GM12878 (cell line): ENCODE data around the gene SRD5A2. TPM values are rescaled to one million over a fixed set of nuclear protein-coding genes. Genes with fewer than 3 reads are reported as not detected.

Experiments
- ATAC-seq: fragments of 200-7000 bp; cut with Tn5 transposase; 3 replicates; pipeline ENCODE4 v1.9.1; 2020; ENCODE audit warnings: mild to moderate bottlenecking, moderate library complexity
- BruUV-seq: library from RNA; stranded (reverse); fragments of 400-500 nt; replicated peaks from 2 replicates; lab custom pipeline; 2021; lab: Mats Ljungman, UMichigan
- CTCF ChIA-PET: fragments of 300-600 bp; sonication (Branson Sonifier 250); formaldehyde crosslinking; extraction: SDS; loops from one replicate; lab custom pipeline; 2021; ENCODE audit warnings: inconsistent platforms; lab: Yijun Ruan, JAX
- POLR2A ChIA-PET: fragments of 350-600 bp; formaldehyde crosslinking; extraction: SDS; loops from one replicate; lab custom pipeline; 2021; ENCODE audit warnings: inconsistent platforms; lab: Charles Lee
- RAD21 ChIA-PET: fragments of 300-600 bp; sonication (Branson Sonifier 250); formaldehyde crosslinking; loops from one replicate; lab custom pipeline; 2023; ENCODE audit warnings: antibody characterized with exemption; ENCODE audit not compliant: unreplicated experiment; lab: Charles Lee
- SMC1A ChIA-PET: fragments of 300-600 bp; sonication (Branson Sonifier 250); formaldehyde crosslinking; loops from one replicate; lab custom pipeline; 2023; ENCODE audit not compliant: unreplicated experiment, uncharacterized antibody; lab: Charles Lee
- DNase-seq: peaks from one replicate; pipeline ENCODE4 v3.0.0-alpha.2; 2011; ENCODE audit warnings: low read depth, low spot score
- FAIRE-seq: peaks from 3 replicates; lab custom pipeline; 2011; peaks lifted over from hg19 to GRCh38; lab: Jason Lieb, UNC
- H2AFZ ChIP-seq: 2 replicates; pipeline ENCODE4 v1.6.0; 2011; ENCODE audit warnings: low read depth, low read length, control low read depth; ENCODE audit not compliant: control insufficient read depth
- H3K27ac ChIP-seq: 2 replicates; pipeline ENCODE4 v1.5.1; 2011; ENCODE audit warnings: control low read depth; ENCODE audit not compliant: control insufficient read depth, insufficient read depth
- H3K27me3 ChIP-seq, 2 experiments: replicated peaks in 1 of 2; 2 replicates each; pipeline versions ENCODE4 v1.6.0 to v1.6.1; 2011; ENCODE audit warnings: low read length in 1 of 2; ENCODE audit not compliant: control insufficient read depth in 2 of 2, insufficient read depth in 2 of 2
- H3K36me3 ChIP-seq, 2 experiments: 2 replicates each; pipeline ENCODE4 v1.5.1; 2011; ENCODE audit warnings: low read length in 1 of 2; ENCODE audit not compliant: control insufficient read depth in 2 of 2, insufficient read depth in 2 of 2
- H3K4me1 ChIP-seq: 2 replicates; pipeline ENCODE4 v1.6.1; 2011; ENCODE audit warnings: mild to moderate bottlenecking, low read length, moderate library complexity, mixed read lengths; ENCODE audit not compliant: control insufficient read depth, insufficient read depth
- H3K4me2 ChIP-seq: 2 replicates; pipeline ENCODE4 v1.6.0; 2011; ENCODE audit warnings: control low read depth; ENCODE audit not compliant: control insufficient read depth, insufficient read depth
- H3K4me3 ChIP-seq: fragments of 200-600 bp; sonication (generic); 2 replicates; pipeline ENCODE4 v1.5.1; 2016
- H3K79me2 ChIP-seq: 2 replicates; pipeline ENCODE4 v1.6.0; 2011; ENCODE audit warnings: low read length; ENCODE audit not compliant: control insufficient read depth, insufficient read depth
- H3K9ac ChIP-seq: 2 replicates; pipeline ENCODE4 v1.8.0; 2011; ENCODE audit warnings: low read length, control low read depth, mixed read lengths; ENCODE audit not compliant: control insufficient read depth, insufficient read depth
- H3K9me3 ChIP-seq: replicated peaks from 3 replicates; pipeline ENCODE4 v1.5.1; 2011; ENCODE audit warnings: mild to moderate bottlenecking, low read length; ENCODE audit not compliant: control insufficient read depth, insufficient read depth
- H4K20me1 ChIP-seq: 2 replicates; pipeline ENCODE4 v1.6.0; 2011; ENCODE audit not compliant: control insufficient read depth, insufficient read depth
- CBFB ChIP-seq: IDR thresholded peaks from 2 replicates; pipeline ENCODE4 v1.6.1; 2016; ENCODE audit warnings: antibody characterized with exemption, low read depth
- CEBPB ChIP-seq, 2 experiments: fragments of 150-350 bp in 1 of 2; IDR thresholded peaks; 2 replicates each; pipeline ENCODE4 v1.6.1; 2012 to 2014; ENCODE audit warnings: low read depth in 2 of 2, low read length in 2 of 2, borderline replicate concordance in 1 of 2, inconsistent platforms in 1 of 2
- EGR1 ChIP-seq, 2 experiments: IDR thresholded peaks; 1 replicate in 1 of 2; 2 replicates in 1 of 2; pipeline ENCODE4 v1.6.1; 2011 to 2012; ENCODE audit warnings: low read depth in 2 of 2, low read length in 2 of 2, borderline replicate concordance in 1 of 2, mild to moderate bottlenecking in 1 of 2, moderate library complexity in 1 of 2
- GATAD2B ChIP-seq: fragments of 450-650 bp; conservative IDR thresholded peaks from 2 replicates; pipeline ENCODE4 v1.6.1; 2017; ENCODE audit warnings: low read depth, mild to moderate bottlenecking, moderate library complexity
- HDAC6 ChIP-seq: fragments of 200-600 bp; sonication (generic); IDR thresholded peaks from one replicate; pipeline ENCODE4 v1.8.0; 2017; ENCODE audit warnings: antibody characterized with exemption; ENCODE audit not compliant: unreplicated experiment
- IRF5 ChIP-seq: fragments of 450-650 bp; IDR thresholded peaks from 2 replicates; pipeline ENCODE4 v1.6.1; 2017; ENCODE audit warnings: borderline replicate concordance
- JUND ChIP-seq: IDR thresholded peaks from 2 replicates; pipeline ENCODE4 v1.6.1; 2012; ENCODE audit warnings: low read depth, mild to moderate bottlenecking, low read length, improper control_type of control experiment, moderate library complexity
- KDM1A ChIP-seq: fragments of 200-600 bp; sonication (generic); IDR thresholded peaks from 2 replicates; pipeline ENCODE4 v1.6.1; 2016; ENCODE audit warnings: borderline replicate concordance
- MEF2B ChIP-seq: fragments of 450-650 bp; IDR thresholded peaks from 2 replicates; pipeline ENCODE4 v1.6.1; 2018; ENCODE audit warnings: mild to moderate bottlenecking, moderate library complexity; ENCODE audit not compliant: partially characterized antibody, poor library complexity, severe bottlenecking
- NR2F1 ChIP-seq: fragments of 450-650 bp; conservative IDR thresholded peaks from 2 replicates; pipeline ENCODE4 v1.6.1; 2017; ENCODE audit warnings: mild to moderate bottlenecking
- POLR2AphosphoS2 ChIP-seq: IDR thresholded peaks from 2 replicates; pipeline ENCODE4 v1.6.1; 2011; ENCODE audit warnings: low read depth, mild to moderate bottlenecking, low read length, improper control_type of control experiment, moderate library complexity
- POLR2AphosphoS5 ChIP-seq: IDR thresholded peaks from 2 replicates; pipeline ENCODE4 v1.6.1; 2011; ENCODE audit warnings: mild to moderate bottlenecking, low read length, inconsistent platforms
- RAD21 ChIP-seq: IDR thresholded peaks from 2 replicates; pipeline ENCODE4 v1.6.1; 2011; ENCODE audit warnings: mild to moderate bottlenecking, low read depth, low read length, moderate library complexity; ENCODE audit not compliant: insufficient read depth
- RUNX3 ChIP-seq: IDR thresholded peaks from 2 replicates; pipeline ENCODE4 v1.6.1; 2012; ENCODE audit warnings: low read length, inconsistent platforms
- SPI1 ChIP-seq: IDR thresholded peaks from 2 replicates; pipeline ENCODE4 v1.6.1; 2011; ENCODE audit warnings: low read depth, mild to moderate bottlenecking, low read length, moderate library complexity, borderline replicate concordance; ENCODE audit not compliant: insufficient read depth
- TARDBP ChIP-seq: IDR thresholded peaks from 2 replicates; pipeline ENCODE4 v1.6.1; 2016; ENCODE audit warnings: borderline replicate concordance
- ZBTB11 ChIP-seq: fragments of 450-650 bp; formaldehyde crosslinking; IDR thresholded peaks from 2 replicates; pipeline ENCODE4 v1.5.0; 2022; ENCODE audit warnings: mild to moderate bottlenecking, missing genetic modification characterization
- WGBS: methylation state at CpG from one replicate; pipeline ENCODE4 v1.1.6; 2016; ENCODE audit warnings: low lambda C conversion rate; ENCODE audit not compliant: insufficient replicate concordance, insufficient coverage; ENCODE audit errors: missing lambda C conversion rate; 5-methylcytosine and 5-hydroxymethylcytosine counted together
- in situ Hi-C: fragments of 300-500 bp; cut with MboI; formaldehyde crosslinking; loops from 9 replicates; pipeline ENCODE4 v1.14.3; 2018; ENCODE audit warnings: mixed read lengths
- intact Hi-C: fragments of 100-400 bp; cut with micrococcal nuclease; formaldehyde crosslinking; loops from one replicate; pipeline ENCODE4 v1.14.2; 2022; ENCODE audit not compliant: unreplicated experiment
- polyA plus RNA-seq, 11 experiments: library from polyadenylated mRNA; depleted of rRNA in 4 of 11; unstranded in 6 of 11; stranded (reverse) in 5 of 11; fragments of >200 nt; fragmentation: Nextera tagmentation in 4 of 11; fragmentation: Illumina TruSeq in 1 of 11; extraction: Ambion mirVana in 4 of 11; extraction: Trizol in 1 of 11; gene quantifications; 1 replicate in 1 of 11; 2 replicates in 10 of 11; pipeline versions ENCODE4 v1.2.1 to v1.2.3, GENCODE V29; 2011 to 2016; ENCODE audit warnings: inconsistent platforms in 2 of 11, missing spikeins in 2 of 11, low read depth in 1 of 11
- total RNA-seq, 4 experiments: library from RNA; depleted of rRNA in 3 of 4; stranded (reverse); fragments of >200 nt in 3 of 4; fragmentation: Illumina TruSeq in 1 of 4; extraction: Trizol in 1 of 4; gene quantifications; 2 replicates each; pipeline versions ENCODE4 v1.2.1 to v1.2.3, GENCODE V29; 2013 to 2021

Gene SRD5A2
- total and polyA plus RNA-seq, 10 of the 15 experiments (the other 5 are each of a cell fraction or from before 2014, with no cell fraction given), result 0.01 TPM; not detected in 7

GRCh38 chr2:31534636-31535035, 46.1 kb downstream of the SRD5A2 start (continued):
- TF ChIP-seq JUND, result no peak

- 56% methylated on average over 1 of the region's 1 CpG for WGBS
- CTCF ChIA-PET, result interaction anchor here (4.3 kb wide), 1 partner anchor 10 kb away, joined by 26 read pairs; no protein-coding TSS in a partner anchor
These were observed 47.7 kb downstream of the SRD5A2 start for GRCh38 chr2:31533036-31533435.

More at GRCh38 chr2:31533036-31533435, 47.7 kb downstream of the SRD5A2 start:
- BruUV-seq, result no TSS peak
- FAIRE-seq (no peak), DNase-seq (no peak), ATAC-seq (no peak)
- Histone ChIP-seq H3K9me3 (no peaks in the 10 kb centered on the region), H3K36me3 (no peaks in the 10 kb centered on the region), H3K4me1 (no peaks in the 10 kb centered on the region), H3K79me2 (no peaks in the 10 kb centered on the region), H3K27me3 (no peaks in the 10 kb centered on the region), H3K27ac (no peak overlapping the region), H3K9ac (no peak overlapping the region), H4K20me1 (no peaks in the 10 kb centered on the region), H3K4me2 (no peak overlapping the region), H3K4me3 (no peak overlapping the region), H2AFZ (no peak overlapping the region)
- POLR2A ChIA-PET, result interaction anchor here (0.6 kb wide), 1 partner anchor 819 kb away, joined by 6 read pairs; no protein-coding TSS in a partner anchor
- intact Hi-C loops (no loop called here), in situ Hi-C loops (no loop called here)
- SMC1A ChIA-PET, result no interaction called here
- RAD21 ChIA-PET, result no interaction called here
- TF ChIP-seq RUNX3 (no peak), RAD21 (no peak), POLR2AphosphoS5 (no peak), NR2F1 (no peak), IRF5 (no peak), CBFB (no peak), ZBTB11 (CRISPR knock-in tag) (no peak), SPI1 (no peak), GATAD2B (no peak), POLR2AphosphoS2 (no peak), MEF2B (no peak), EGR1 (IDR thresholded peaks at IDR 0.05; ENCODE audit: borderline replicate concordance in 1 of 2, low read depth in 2 of 2, low read length in 2 of 2) (no peak), TARDBP (no peak), KDM1A (no peak), CEBPB (IDR thresholded peaks at IDR 0.05; ENCODE audit: borderline replicate concordance in 1 of 2, low read depth in 2 of 2, low read length in 2 of 2) (no peak), HDAC6 (no peak)
